ENCODE data around the gene LATS1.
"Not testable (repeated sequence)": the region's sequence is repeated elsewhere in the genome, so short reads cannot be mapped to it uniquely, and the experiment has no call there.

LATS1 gene

GRCh38 chr6:149746147-149746946 lies 28.4 kb upstream of the LATS1 start, which contains the start of gene NUP43:
Gene NUP43, minus strand, starts transcription at chr6:149746529. Its CDS starts 34 bp downstream, at chr6:149746495.
- peak within 1 kb of the TSS; percentile 94 for H3K4me3 ChIP-seq (ENCODE audit: low read depth, low read length)
- peak; percentile 97 for DNase-seq (ENCODE audit: low read depth)
- TF ChIP-seq CTCF (conservative IDR thresholded peaks at IDR 0.05; ENCODE audit: low read depth, low read length) = peak; percentile 59

GRCh38 chr6:149745252-149745651 lies 27.4 kb upstream of the LATS1 start:
- peak overlapping the region; percentile 94 for H3K4me3 ChIP-seq (ENCODE audit: low read depth, low read length)
- DNase-seq (ENCODE audit: low read depth) = not testable (repeated sequence)

GRCh38 chr6:149734915-149735314 lies 17.0 kb upstream of the LATS1 start:
- TF ChIP-seq CTCF (conservative IDR thresholded peaks at IDR 0.05; ENCODE audit: low read depth, low read length) = no peak
- DNase-seq (ENCODE audit: low read depth) = no peak
- H3K4me3 ChIP-seq (ENCODE audit: low read depth, low read length) = no peak overlapping the region

- H3K4me3 ChIP-seq (ENCODE audit: low read depth, low read length) = no peak overlapping the region
- TF ChIP-seq CTCF (conservative IDR thresholded peaks at IDR 0.05; ENCODE audit: low read depth, low read length) = no peak
- no peak for DNase-seq (ENCODE audit: low read depth)
These were observed 15.3 kb upstream of the LATS1 start for GRCh38 chr6:149733089-149733720.

- H3K4me3 ChIP-seq (ENCODE audit: low read depth, low read length) = no peak overlapping the region
- DNase-seq (ENCODE audit: low read depth) = no peak
- TF ChIP-seq CTCF (conservative IDR thresholded peaks at IDR 0.05; ENCODE audit: low read depth, low read length) = no peak
These were observed 11.9 kb upstream of the LATS1 start for GRCh38 chr6:149729824-149730223.

- TF ChIP-seq CTCF (conservative IDR thresholded peaks at IDR 0.05; ENCODE audit: low read depth, low read length) = no peak
- no peak overlapping the region for H3K4me3 ChIP-seq (ENCODE audit: low read depth, low read length)
- no peak for DNase-seq (ENCODE audit: low read depth)
These were observed 10.8 kb upstream of the LATS1 start for GRCh38 chr6:149728499-149729234.

GRCh38 chr6:149727793-149728498 lies 10.0 kb upstream of the LATS1 start:
- no peak for DNase-seq (ENCODE audit: low read depth)
- TF ChIP-seq CTCF (conservative IDR thresholded peaks at IDR 0.05; ENCODE audit: low read depth, low read length) = no peak
- no peak overlapping the region for H3K4me3 ChIP-seq (ENCODE audit: low read depth, low read length)

Measured in choroid plexus epithelial cell (primary cell).